GM18870 (cell line): ENCODE results near the gene TEKTIP1.
"Not testable (repeated sequence)": the region's sequence is repeated elsewhere in the genome, so short reads cannot be mapped to it uniquely, and the experiment has no call there.

Experiments
- ATAC-seq: cut with Tn5 transposase; IDR thresholded peaks from one replicate; pipeline ENCODE4 v1.9.1; 2021; ENCODE audit warnings: moderate library complexity; ENCODE audit not compliant: unreplicated experiment

Gene TEKTIP1

DNA sequence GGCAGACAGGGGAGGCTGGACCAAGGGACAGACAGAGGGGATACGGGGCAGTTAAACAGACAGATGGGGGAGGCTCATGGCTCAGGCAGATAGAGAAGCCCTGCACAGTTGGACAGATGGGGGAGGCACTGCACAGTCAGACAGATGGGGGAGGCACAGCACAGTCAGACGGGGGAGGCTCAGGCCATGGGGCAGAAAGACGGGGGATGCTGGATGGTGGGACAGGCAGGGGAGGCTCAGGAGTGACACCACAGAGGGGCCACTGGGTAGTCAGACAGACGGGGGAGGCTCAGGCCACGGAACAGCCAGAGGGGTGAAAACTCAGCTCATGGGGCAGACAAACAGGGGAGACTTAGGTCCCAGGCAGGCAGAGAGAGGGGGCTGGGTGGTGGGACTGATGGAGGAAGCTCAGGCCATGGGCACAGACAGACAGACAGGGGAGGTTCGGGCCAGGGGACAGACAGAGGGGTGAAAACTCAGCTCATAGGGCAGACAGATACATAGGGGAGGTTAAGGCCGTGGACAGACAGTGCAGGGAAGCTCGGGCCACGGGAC lies 17.5 kb downstream of the TEKTIP1 start:
- ATAC-seq: no peak

DNA sequence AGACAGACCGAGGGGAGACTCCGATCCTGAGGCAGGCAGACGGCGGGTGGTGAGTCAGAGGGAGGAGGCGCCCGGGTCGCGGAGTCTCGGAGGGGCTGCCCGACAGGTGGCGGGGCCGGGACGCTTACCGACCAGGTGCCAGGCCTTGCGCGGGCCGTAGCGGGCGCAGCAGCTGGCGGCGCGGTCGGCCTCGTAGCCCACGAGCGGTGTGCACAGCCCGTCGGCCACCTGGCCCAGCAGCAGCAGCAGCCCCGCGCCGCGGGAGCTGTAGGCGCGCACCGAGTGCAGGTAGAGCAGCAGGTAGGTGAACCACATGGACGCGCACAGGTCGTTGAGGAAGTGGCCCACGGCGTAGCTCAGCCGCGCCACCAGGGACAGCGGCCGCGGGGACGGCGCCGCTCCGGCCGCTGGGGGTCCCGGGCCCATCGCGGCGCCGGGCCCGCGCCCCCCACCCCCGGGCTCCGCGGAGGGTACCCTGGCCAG lies 18.0 kb downstream of the TEKTIP1 start:
- peak; percentile 21 for ATAC-seq

DNA sequence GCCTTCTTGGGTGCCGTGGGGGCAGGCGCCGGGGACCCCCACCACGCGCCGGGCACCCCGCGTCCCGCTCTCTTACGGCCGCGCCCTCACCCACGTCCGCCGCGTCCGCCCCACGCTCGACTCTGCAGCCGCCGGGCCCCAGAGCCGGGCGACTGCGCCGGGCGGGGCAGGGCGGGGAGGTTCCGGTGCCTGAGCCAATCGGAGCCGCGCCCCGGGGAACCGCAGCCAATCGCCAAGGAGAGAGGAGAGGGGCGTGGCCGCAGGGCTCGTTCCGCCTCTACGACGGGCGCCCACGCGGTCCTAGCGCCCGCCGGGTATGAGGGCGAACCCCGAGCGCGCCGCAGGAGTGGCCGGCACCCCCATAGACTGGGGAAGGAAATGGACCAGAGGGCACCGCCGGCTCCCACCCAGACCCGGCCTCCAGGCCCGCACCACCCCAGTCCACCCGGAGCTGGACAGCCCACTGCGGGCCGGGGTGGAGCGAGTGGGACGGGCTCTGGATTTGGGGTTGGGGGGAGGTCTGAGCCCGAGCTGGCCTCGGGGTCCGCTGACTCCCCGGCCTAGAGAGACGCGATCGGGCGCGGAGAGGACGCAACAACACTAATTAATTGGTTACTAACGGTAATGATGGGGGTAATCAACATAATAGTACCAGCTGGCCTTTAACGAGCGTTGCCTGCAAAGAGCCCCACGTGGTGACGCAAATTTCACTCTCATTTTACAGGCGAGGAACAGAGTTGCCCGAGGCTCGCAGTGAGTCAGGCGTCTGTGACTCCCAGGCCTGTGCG lies 18.7 kb downstream of the TEKTIP1 start, which contains the start of gene MFSD12:
TSS of gene MFSD12 (minus strand) at position 126 of the 788 bp plus-strand sequence. CDS start 183 bp downstream, outside the sequence.
- peak; percentile 51 for ATAC-seq

DNA sequence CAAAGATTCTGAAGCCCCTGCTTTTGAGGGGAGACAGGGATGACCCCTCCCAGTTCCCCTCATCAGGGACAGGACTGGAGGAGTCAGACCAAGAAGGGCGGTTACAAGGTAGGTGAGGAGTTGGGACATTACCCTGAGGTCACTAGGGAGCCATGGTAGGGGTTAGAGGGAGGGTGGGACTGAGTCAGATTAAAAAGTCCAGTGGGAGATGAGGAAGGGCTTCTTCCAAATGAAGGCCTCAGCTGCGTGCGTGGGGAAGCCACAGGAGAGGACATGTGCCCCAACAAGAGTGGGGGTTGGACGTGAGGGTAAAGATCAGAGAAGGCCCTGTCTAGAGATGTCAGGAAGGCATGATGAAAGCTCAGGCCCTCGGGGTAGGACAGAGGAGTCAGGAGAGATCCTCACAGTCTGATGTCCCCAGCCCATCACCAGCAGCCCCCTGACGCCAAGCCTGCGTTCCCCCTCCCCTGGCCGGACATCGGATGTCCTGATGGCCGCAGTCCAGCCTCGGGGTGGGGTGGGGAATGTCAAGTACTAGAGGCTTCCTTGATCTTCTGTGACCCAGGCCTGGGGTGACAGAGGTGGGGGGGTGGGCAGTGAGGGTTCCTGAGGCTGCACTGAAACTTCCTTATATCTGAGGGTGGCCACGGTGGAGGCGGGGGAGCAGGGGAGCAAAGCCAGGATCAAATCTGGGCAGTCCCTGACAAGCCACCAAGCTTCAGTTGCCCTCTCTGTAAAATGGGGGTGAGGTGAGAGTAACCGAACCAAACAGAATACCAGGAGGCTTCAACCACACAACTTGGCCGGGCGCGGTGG lies 24.9 kb downstream of the TEKTIP1 start:
- ATAC-seq: no peak

DNA sequence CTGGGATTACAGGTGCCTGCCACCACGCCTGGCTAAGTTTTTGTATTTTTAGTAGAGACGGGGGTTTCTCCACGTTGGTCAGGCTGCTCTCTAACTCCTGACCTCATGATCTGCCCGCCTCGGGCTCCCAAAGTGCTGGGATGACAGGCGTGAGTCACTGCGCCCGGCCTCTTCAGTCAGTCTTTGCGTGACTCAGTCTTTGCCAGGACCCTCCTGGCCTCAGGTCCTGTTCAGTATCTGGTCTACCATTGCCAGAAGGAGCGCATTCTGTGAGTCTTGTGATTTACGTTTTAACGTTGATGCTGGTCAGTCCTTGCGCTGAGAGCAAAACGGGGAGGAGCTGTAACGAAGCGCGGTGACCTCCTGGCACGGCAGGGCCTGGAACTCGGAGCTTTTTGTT lies 26.2 kb downstream of the TEKTIP1 start:
- no peak for ATAC-seq

DNA sequence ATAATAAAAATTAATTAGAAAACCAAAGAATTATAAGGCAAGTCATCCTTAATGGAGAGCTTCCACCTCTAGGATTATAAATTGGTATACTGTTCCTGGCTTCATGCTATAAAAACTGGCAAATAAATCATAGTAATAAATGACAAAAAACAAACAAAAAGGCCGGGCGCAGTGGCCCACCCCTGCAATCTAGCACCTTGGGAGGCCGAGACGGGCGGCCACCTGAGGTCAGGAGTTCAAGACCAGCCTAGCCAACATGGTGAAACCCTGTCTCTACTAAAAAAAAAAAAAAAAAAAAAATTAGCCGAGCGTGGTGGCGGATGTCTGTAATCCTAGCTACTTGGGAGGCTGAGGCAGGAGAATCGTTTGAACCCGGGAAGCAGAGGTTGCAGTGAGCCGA lies 31.1 kb downstream of the TEKTIP1 start:
- not testable (repeated sequence) for ATAC-seq

DNA sequence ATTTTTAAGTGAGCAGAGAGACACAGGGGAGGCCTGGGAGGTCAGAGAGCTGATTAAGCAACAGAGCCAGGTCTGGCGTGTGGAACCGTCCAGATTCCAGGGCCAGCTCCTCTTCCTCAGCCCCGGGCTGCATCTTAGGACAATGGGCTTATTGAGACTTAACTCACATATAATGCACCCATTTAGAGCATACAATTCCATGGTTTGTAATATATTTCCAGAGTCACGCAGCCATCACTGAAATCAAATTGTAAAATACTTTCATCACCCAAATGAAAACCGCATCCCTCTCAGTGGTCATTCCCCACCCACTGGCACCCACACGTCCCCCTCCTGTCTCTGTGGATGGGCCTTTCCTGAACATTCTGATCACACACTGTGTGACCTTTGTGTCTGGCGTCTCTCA lies 31.6 kb downstream of the TEKTIP1 start:
- no peak for ATAC-seq

DNA sequence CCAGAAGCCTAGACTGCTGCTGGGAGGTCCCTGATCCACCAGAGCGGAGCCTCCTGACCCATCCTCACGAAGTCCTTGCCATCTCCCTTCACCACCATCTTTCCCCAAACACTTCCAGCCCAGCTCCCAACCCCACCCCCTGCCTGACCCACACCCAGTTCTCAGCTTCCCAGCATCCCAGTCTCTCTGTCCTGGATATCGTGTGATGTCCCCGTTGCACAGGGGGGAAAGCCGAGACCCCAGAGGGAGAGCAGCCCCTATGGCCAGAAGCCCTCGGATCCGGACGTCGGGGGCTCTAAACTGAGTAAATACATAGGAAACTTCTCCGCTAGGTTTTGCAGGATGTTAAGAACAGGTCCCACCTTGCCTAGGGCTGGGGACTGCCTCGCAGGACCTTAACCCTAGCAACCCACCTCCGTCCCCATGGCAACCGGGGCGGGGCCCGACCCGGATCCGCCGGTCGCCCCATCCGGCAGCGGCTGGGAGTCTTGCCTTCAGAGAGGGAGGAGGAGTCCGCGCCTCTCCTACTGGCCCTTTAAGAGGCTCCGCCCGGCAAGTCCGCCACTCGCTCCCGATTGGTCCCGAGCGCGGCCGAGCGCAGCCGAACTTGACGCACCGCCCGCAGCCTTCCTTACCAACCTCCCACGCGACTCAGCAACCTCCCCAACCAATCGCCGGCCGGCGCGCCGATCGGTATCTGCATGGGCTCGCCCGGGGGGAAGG lies 33.3 kb downstream of the TEKTIP1 start:
- peak; percentile 95 for ATAC-seq

DNA sequence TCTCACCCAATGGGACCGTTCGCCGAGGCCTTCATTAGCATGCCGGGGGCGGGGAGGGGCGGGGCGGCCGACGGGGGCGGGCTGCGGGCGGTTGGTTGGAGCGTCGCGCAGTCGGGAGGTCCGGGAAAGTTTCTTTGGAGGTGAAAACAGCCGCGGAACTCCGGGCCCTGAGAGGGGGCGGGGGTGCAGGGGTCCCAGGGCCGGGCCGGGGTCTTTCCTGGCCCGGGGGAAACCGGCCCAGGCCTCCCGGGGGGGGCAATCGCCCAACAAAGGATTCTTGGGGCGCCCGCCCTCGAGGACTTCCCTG lies 33.8 kb downstream of the TEKTIP1 start, which contains the start of gene HMG20B:
TSS of gene HMG20B (plus strand) at position 90 of the 307 bp plus-strand sequence. CDS start 366 bp downstream, outside the sequence.
- peak; percentile 5 for ATAC-seq

DNA sequence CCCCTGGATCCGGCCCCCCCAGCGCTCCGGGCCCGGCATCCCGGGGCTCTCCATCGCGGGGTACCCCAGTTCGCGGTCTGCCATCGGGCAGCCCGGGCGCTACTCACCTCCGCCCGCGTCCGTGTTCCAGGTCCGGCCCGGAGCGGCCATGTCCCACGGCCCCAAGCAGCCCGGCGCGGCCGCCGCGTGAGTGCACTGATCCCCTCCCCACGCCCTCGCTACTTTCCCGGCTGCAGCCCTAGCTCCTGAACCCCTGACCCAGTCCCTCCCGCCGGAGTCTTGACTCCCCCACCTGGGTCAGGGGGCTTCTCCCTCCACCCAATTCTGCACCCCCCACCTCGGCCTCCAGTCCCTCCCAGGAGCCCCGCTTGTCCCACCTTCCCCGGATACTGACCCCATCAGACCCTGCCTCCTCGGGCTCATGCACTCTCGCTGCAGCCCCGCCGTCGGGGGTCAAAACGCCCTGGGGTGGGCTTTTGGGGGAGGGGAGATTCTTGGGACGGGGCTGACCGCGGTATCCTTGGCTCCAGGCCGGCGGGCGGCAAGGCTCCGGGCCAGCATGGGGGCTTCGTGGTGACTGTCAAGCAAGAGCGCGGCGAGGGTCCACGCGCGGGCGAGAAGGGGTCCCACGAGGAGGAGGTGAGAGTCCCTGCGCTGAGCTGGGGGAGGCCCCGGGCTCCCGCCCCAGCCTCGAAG lies 34.3 kb downstream of the TEKTIP1 start:
- no peak for ATAC-seq

DNA sequence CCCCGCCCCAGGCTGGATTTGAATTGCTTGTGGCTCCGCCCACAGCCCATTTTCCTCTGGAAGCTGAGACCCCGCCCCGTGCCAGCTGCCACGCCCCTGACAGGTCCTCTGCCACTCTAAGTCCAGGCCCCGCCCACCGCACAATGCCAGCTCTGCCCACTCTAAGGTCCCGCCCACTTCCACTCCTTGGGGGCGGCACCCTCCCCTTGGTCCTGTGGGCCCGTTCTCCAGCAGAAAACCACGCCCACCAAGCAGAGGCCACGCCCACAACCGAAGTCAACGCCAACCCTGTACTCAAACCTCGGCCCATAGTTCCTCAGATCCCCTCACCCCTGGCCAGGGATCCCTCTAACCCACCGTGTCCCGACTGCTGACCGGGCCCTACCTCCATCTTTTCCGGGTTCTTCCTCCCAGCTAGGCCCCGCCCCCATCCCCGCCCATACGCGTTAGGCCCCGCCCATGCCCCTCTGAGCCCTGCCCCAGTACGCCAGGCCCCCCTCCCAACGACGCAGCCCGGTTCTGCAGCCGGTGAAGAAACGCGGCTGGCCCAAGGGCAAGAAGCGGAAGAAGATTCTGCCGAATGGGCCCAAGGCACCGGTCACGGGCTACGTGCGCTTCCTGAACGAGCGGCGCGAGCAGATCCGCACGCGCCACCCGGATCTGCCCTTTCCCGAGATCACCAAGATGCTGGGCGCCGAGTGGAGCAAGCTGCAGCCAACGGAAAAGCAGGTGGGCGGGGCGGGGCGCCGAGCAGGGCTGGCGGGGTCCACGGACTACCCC lies 35.1 kb downstream of the TEKTIP1 start:
- no peak for ATAC-seq

DNA sequence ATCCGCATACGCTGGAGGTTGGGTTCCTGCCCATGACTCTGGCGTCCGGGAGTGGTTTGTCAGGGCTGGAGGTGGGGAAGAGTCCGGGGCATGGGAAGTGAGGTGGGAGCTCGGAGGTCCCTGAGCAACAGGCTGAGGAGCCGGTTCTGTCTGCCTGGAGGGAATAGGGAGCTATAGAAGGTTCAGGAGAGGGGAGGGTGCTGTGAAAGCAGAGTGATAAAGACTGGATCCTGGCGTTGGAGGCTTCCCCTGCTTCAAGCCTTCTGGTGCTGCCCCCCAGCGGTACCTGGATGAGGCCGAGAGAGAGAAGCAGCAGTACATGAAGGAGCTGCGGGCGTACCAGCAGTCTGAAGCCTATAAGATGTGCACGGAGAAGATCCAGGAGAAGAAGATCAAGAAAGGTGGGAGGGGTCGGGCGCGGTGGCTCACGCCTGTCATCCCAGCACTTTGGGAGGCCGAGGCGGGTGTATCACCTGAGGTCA lies 36.3 kb downstream of the TEKTIP1 start:
- ATAC-seq: no peak

DNA sequence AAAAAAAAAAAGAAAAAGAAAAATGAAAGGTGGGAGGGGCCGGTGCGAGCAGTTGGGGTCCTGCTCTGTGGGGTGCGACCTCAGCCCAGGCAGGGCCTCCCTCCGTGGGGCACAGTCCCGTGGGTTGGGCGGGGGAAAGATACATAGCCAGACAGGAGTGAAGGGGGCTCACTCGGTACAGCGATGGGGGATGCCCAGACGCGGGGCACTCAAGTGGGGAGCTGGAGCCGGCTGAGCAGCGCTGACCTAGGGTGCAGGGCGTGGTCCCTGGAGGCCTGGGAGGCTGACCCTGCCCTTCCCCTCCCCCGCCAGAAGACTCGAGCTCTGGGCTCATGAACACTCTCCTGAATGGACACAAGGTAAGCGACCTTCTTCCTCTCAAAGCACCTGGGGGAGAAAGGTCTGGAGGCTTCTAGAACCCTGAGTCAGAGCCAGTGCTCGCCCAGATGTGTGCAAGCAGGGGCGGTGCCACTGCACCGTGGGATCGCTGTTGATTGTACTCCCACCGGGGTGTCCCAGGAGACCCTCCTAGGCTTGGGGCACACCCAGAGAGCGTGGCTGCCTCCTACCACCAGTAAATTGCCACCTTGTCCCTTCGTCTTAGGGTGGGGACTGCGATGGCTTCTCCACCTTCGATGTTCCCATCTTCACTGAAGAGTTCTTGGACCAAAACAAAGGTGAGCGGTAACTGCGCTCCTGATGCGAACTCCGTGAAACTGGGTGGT lies 37.1 kb downstream of the TEKTIP1 start:
- no peak for ATAC-seq

DNA sequence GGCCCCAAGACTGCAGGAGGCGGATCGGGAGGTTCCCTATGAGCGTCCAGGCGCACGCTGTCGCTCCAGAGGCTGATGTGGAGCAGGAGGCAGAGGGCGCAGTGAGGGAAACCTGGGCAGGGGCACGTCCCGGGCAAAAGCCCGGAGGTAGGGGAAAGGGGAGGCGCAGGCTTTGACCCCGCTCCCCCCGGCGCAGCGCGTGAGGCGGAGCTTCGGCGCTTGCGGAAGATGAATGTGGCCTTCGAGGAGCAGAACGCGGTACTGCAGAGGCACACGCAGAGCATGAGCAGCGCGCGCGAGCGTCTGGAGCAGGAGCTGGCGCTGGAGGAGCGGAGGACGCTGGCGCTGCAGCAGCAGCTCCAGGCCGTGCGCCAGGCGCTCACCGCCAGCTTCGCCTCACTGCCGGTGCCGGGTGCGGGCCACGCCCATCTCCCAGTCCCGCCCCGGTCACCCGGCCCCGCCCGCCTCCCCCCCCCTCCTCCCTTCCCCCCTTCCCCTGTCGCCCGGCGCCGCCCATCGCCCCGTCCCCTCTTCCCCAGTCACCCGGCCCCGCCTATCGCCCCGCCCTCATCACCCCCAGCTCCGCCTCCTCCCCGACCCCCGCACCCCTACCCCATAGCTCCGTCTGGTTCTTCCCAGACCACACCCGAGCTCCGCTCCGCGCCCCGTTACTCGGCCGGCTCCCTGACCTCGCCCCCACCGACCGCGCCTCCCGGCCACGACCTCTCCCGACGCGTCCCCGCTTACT lies 37.9 kb downstream of the TEKTIP1 start:
- ATAC-seq: no peak

DNA sequence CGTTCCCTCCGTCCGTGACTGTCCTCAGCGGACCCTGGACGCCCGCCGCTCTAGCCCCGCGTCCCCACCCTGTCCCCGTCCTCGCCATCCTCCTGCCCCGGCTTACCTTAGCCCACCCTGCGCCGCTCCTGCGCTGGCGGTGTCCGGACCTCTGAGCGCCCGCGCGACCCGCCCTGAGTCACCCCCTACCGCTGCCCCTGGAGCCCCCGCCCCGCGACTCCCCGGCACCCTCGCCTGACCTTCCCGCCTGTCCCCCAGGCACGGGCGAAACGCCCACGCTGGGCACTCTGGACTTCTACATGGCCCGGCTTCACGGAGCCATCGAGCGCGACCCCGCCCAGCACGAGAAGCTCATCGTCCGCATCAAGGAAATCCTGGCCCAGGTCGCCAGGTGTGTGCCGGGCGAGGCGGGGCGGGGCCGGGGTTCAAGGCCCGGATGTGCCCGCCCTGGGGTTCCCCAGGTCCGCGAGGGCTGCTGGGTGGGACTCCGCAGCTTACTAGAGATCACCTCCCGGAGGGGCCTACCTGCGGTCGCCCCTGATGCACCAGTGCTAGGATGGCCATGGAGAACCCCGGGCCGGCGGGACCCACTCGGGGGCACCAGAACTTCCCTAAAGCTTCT lies 38.9 kb downstream of the TEKTIP1 start:
- ATAC-seq: no peak

DNA sequence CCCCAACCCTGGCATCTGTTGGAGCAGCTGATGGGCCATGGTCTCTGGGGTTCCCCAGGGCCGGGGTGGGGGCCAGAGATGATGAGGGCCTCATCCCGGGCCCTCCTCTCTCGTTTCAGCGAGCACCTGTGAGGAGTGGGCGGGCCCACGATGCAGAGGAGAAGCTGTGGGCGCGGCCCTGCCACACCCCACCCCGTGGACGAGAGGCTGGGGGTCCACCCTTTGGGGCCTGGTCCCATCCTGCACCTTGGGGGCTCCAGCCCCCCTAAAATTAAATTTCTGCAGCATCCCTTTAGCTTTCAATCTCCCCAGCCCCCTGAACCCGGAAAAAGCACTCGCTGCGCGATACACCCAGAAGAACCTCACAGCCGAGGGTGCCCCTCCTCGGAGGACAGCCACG lies 39.4 kb downstream of the TEKTIP1 start:
- no peak for ATAC-seq

DNA sequence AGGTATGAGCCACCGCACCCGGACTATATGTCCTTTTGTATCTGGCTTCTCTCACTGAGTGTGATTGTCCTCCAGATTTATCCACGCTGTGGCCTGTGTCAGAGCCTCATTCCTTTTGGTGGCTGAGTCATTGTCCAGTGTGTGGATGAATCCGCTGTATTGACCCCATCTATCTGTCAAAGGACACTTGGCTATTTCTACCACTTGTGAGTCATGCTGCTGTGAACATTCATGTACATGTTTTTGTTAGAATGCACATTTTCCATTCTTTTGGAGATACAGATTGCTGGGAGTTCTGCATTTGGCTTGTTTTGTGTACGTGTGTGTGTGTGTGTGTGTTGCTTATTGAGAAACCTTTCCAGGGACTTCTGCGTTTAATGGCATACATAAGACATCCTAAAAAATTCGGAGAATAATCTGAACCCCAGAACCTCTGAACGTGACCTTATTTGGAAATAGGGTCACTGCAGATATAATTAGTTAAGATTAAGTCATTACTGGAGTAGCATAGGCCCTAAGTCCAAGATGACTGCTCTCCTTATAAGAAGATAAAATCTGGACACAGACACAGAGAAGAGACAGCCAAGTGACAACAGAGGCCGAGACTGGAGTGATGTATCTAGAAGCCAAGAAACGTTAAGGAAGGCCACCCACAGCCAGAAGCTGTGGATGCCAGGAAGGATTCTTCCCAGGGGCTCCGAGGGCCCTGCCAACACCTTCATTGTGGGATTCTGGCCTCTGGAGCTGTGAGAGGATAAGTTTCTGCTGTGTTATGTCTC lies 41.4 kb downstream of the TEKTIP1 start:
- ATAC-seq: no peak
